ENCODE measurements around the gene OR3A1.
"Not testable (repeated sequence)": the region's sequence is repeated elsewhere in the genome, so short reads cannot be mapped to it uniquely, and the experiment has no call there.

GRCh38 chr17:3249013-3249412 lies 49.1 kb downstream of the OR3A1 start:
- not testable (repeated sequence) for TF ChIP-seq RAD21 (conservative IDR thresholded peaks at IDR 0.05 in 1 of 2, IDR thresholded peaks at IDR 0.05 in 1 of 2); RFX5 (IDR thresholded peaks at IDR 0.05); MAFK (IDR thresholded peaks at IDR 0.05; ENCODE audit: partially characterized antibody); CTCF (IDR thresholded peaks at IDR 0.05); CHD4 (IDR thresholded peaks at IDR 0.05; ENCODE audit: borderline replicate concordance); POLR2A (IDR thresholded peaks at IDR 0.05; ENCODE audit: low read length); PBX3 (IDR thresholded peaks at IDR 0.05)

Data from A549 (cell line).